K562 (cell line): ENCODE measurements around the gene DCLK1. TPM values are rescaled to one million over a fixed set of nuclear protein-coding genes. Genes with fewer than 3 reads are reported as not detected.

Experiments used
- ATAC-seq: fragments of 200-7000 bp; cut with Tn5 transposase; 3 replicates; pipeline ENCODE4 v1.9.1; 2020; ENCODE audit warnings: moderate library complexity
- BruUV-seq: library from RNA; stranded (reverse); fragments of 400-500 nt; replicated peaks from 2 replicates; lab custom pipeline; 2021; lab: Mats Ljungman, UMichigan
- CTCF ChIA-PET: fragments of 300-600 bp; formaldehyde crosslinking; extraction: SDS; loops from one replicate; lab custom pipeline; 2021; ENCODE audit warnings: low intra/inter-chr PET ratio; lab: Yijun Ruan, JAX
- POLR2A ChIA-PET: fragments of 300-600, 350-650 bp; sonication (Branson Sonifier 250); formaldehyde crosslinking; extraction: SDS; loops from one replicate; lab custom pipeline; 2021; ENCODE audit warnings: antibody characterized with exemption, inconsistent platforms; lab: Yijun Ruan, JAX
- DNase-seq, 4 experiments: peaks; one replicate each; pipeline versions ENCODE4 v3.0.0 to v3.0.0-alpha.2; 2011 to 2018; ENCODE audit warnings: low spot score in 3 of 4, mixed read lengths in 3 of 4; ENCODE audit errors: extremely low read depth in 1 of 4
- FAIRE-seq: peaks from 2 replicates; lab custom pipeline; 2011; peaks lifted over from hg19 to GRCh38; lab: Jason Lieb, UNC
- H2AFZ ChIP-seq: 2 replicates; pipeline ENCODE4 v1.6.0; 2011; ENCODE audit warnings: low read depth, low read length, control low read depth, inconsistent platforms
- H3K27ac ChIP-seq: fragments of 200-600 bp; 3 replicates; pipeline ENCODE4 v1.8.0; 2011; ENCODE audit warnings: low read depth, mild to moderate bottlenecking, control low read depth, inconsistent platforms, low read length, moderate library complexity, mixed read lengths; ENCODE audit errors: extremely low read depth
- H3K27me3 ChIP-seq, 2 experiments: fragments of 300-600 bp in 1 of 2; 2 replicates in 1 of 2; 3 replicates in 1 of 2; pipeline versions ENCODE4 v1.6.0 to v1.8.0; 2011; ENCODE audit warnings: inconsistent platforms in 2 of 2, low read length in 2 of 2, mild to moderate bottlenecking in 1 of 2, mixed read lengths in 1 of 2, moderate library complexity in 1 of 2; ENCODE audit not compliant: control insufficient read depth in 2 of 2, insufficient read depth in 2 of 2
- H3K36me3 ChIP-seq: fragments of 300-600 bp; 3 replicates; pipeline ENCODE4 v1.8.0; 2011; ENCODE audit warnings: mild to moderate bottlenecking, low read length, inconsistent platforms; ENCODE audit not compliant: control insufficient read depth, insufficient read depth
- H3K4me1 ChIP-seq, 2 experiments: fragments of 200-600 bp in 1 of 2; replicated peaks in 1 of 2; 2 replicates in 1 of 2; 3 replicates in 1 of 2; pipeline versions ENCODE4 v1.5.1 to v1.8.0; 2011; ENCODE audit warnings: inconsistent platforms in 2 of 2, low read length in 2 of 2, mild to moderate bottlenecking in 1 of 2, mixed read lengths in 1 of 2, moderate library complexity in 1 of 2; ENCODE audit not compliant: control insufficient read depth in 2 of 2, insufficient read depth in 2 of 2
- H3K4me2 ChIP-seq: 2 replicates; pipeline ENCODE4 v1.6.1; 2011; ENCODE audit warnings: low read length, control low read depth, inconsistent platforms, mixed read lengths; ENCODE audit not compliant: insufficient read depth
- H3K4me3 ChIP-seq: fragments of 200-600 bp; sonication (generic), shearing (Covaris generic); 2 replicates; pipeline ENCODE4 v1.5.1; 2016; ENCODE audit warnings: control low read depth, inconsistent platforms
- H3K79me2 ChIP-seq: fragments of 200-600 bp; 3 replicates; pipeline ENCODE4 v1.8.0; 2011; ENCODE audit warnings: low read length, inconsistent platforms; ENCODE audit not compliant: control insufficient read depth, insufficient read depth
- H3K9ac ChIP-seq, 2 experiments: 2 replicates each; pipeline versions ENCODE4 v1.6.0 to v1.6.1; 2011; ENCODE audit warnings: low read depth in 2 of 2, low read length in 2 of 2, control low read depth in 1 of 2, inconsistent platforms in 1 of 2, mild to moderate bottlenecking in 1 of 2, mixed read lengths in 1 of 2; ENCODE audit not compliant: insufficient read depth in 1 of 2
- H3K9me1 ChIP-seq: one replicate; pipeline ENCODE4 v1.6.0; 2011; ENCODE audit warnings: inconsistent platforms, mild to moderate bottlenecking, low read length, moderate library complexity; ENCODE audit not compliant: control insufficient read depth, insufficient read depth
- H3K9me3 ChIP-seq: replicated peaks from 2 replicates; pipeline ENCODE4 v1.5.1; 2011; ENCODE audit warnings: low read depth, low read length, inconsistent platforms; ENCODE audit not compliant: control insufficient read depth, insufficient read depth
- H4K20me1 ChIP-seq: replicated peaks from 2 replicates; pipeline ENCODE4 v1.6.1; 2011; ENCODE audit warnings: low read length, inconsistent platforms, mixed read lengths; ENCODE audit not compliant: control insufficient read depth, insufficient read depth
- DEAF1 ChIP-seq: fragments of 450-650 bp; formaldehyde crosslinking; IDR thresholded peaks from 2 replicates; pipeline ENCODE4 v1.4.0; 2020; ENCODE audit warnings: mild to moderate bottlenecking, moderate library complexity
- HDAC1 ChIP-seq, 2 experiments: fragments of 450-650 bp; IDR thresholded peaks; 2 replicates each; pipeline ENCODE4 v1.6.1; 2016 to 2017; ENCODE audit warnings: inconsistent platforms in 1 of 2, mild to moderate bottlenecking in 1 of 2, moderate library complexity in 1 of 2
- HLTF ChIP-seq: fragments of 450-650 bp; IDR thresholded peaks from 2 replicates; pipeline ENCODE4 v1.6.1; 2016
- HNRNPLL ChIP-seq: fragments of 200-400 bp; formaldehyde crosslinking; IDR thresholded peaks from 2 replicates; pipeline ENCODE4 v1.6.1; 2017; ENCODE audit warnings: low read length, low read depth, mild to moderate bottlenecking; ENCODE audit not compliant: poor library complexity, severe bottlenecking
- MECOM ChIP-seq: fragments of 250-450 bp; sonication (Bioruptor Pico); IDR thresholded peaks from 2 replicates; pipeline ENCODE4 v1.8.0; 2022; ENCODE audit warnings: inconsistent platforms
- NFE2 ChIP-seq: IDR thresholded peaks from 2 replicates; pipeline ENCODE4 v1.6.1; 2014; ENCODE audit warnings: antibody characterized with exemption, low read depth
- PHF21A ChIP-seq: fragments of 450-650 bp; IDR thresholded peaks from 2 replicates; pipeline ENCODE4 v1.6.1; 2017; ENCODE audit warnings: low read depth, borderline replicate concordance
- PPARD ChIP-seq: fragments of 250-450 bp; sonication (Bioruptor Pico); IDR thresholded peaks from 2 replicates; pipeline ENCODE4 v1.8.0; 2022; ENCODE audit warnings: inconsistent platforms, mild to moderate bottlenecking, moderate library complexity
- PYGO2 ChIP-seq: fragments of 450-650 bp; IDR thresholded peaks from 2 replicates; pipeline ENCODE4 v1.6.1; 2016; ENCODE audit warnings: mild to moderate bottlenecking, missing genetic modification characterization, moderate library complexity, missing compliant biosample characterization
- RFX1 ChIP-seq: fragments of 450-650 bp; IDR thresholded peaks from 2 replicates; pipeline ENCODE4 v1.6.1; 2016; ENCODE audit warnings: mild to moderate bottlenecking, moderate library complexity
- STAT6 ChIP-seq: sonication (generic); formaldehyde crosslinking; IDR thresholded peaks from 2 replicates; pipeline ENCODE4 v1.8.1; 2023; ENCODE audit warnings: mild to moderate bottlenecking, missing genetic modification reagents
- THRA ChIP-seq: fragments of 450-650 bp; IDR thresholded peaks from 2 replicates; pipeline ENCODE4 v1.6.1; 2017; ENCODE audit warnings: mild to moderate bottlenecking, moderate library complexity
- USF2 ChIP-seq: sonication (generic); formaldehyde crosslinking; IDR thresholded peaks from 2 replicates; pipeline ENCODE4 v1.5.0; 2020; ENCODE audit warnings: missing genetic modification reagents
- ZNF263 ChIP-seq: sonication (generic); formaldehyde crosslinking; IDR thresholded peaks from 2 replicates; pipeline ENCODE4 v1.8.0; 2022; ENCODE audit warnings: mild to moderate bottlenecking, missing genetic modification reagents, borderline replicate concordance
- ZNF384 ChIP-seq: IDR thresholded peaks from 2 replicates; pipeline ENCODE4 v1.6.1; 2012; ENCODE audit warnings: low read depth, low read length, improper control_type of control experiment
- ZNF551 ChIP-seq: fragments of 250-450 bp; sonication (Bioruptor Pico); IDR thresholded peaks from 2 replicates; pipeline ENCODE4 v1.5.0; 2021; ENCODE audit warnings: mild to moderate bottlenecking, moderate library complexity
- WGBS: fragments of 100-300 bp; shearing (Covaris generic); methylation state at CpG from one replicate; pipeline ENCODE4 v1.1.6; 2016; ENCODE audit warnings: low coverage, mixed read lengths; ENCODE audit not compliant: insufficient coverage; ENCODE audit errors: missing lambda C conversion rate; 5-methylcytosine and 5-hydroxymethylcytosine counted together
- in situ Hi-C: fragments of 300-500 bp; cut with MboI; formaldehyde crosslinking; loops from 4 replicates; pipeline ENCODE4 v1.15.0; 2018; ENCODE audit warnings: inconsistent platforms, mixed read lengths
- intact Hi-C: fragments of 100-400 bp; cut with micrococcal nuclease; formaldehyde crosslinking; loops from 2 replicates; pipeline ENCODE4 v1.14.2; 2022
- polyA plus RNA-seq, 8 experiments: library from polyadenylated mRNA; depleted of rRNA in 4 of 8; stranded (reverse) in 5 of 8; unstranded in 3 of 8; fragments of >200 nt; fragmentation: Nextera tagmentation in 2 of 8; fragmentation: Illumina TruSeq in 1 of 8; extraction: Ambion mirVana in 2 of 8; extraction: Trizol in 1 of 8; gene quantifications; 2 replicates each; pipeline versions ENCODE4 v1.2.1 to v1.2.3, GENCODE V29; 2011 to 2014; ENCODE audit warnings: inconsistent platforms in 1 of 8, missing spikeins in 1 of 8
- total RNA-seq, 7 experiments: library from RNA; depleted of rRNA in 6 of 7; stranded (reverse); fragments of >200 nt in 6 of 7; fragmentation: Illumina TruSeq in 2 of 7; extraction: Trizol in 2 of 7; gene quantifications; 2 replicates each; pipeline versions ENCODE4 v1.2.1 to v1.2.3, GENCODE V29; 2011 to 2021; ENCODE audit warnings: low replicate concordance in 1 of 7

The DCLK1 gene
- total and polyA plus RNA-seq, 9 of the 15 experiments (the other 6 are each of a cell fraction or from before 2014, with no cell fraction given), result 0.07 TPM; not detected in 8

GRCh38 chr13:35865341-35866240, 265.6 kb downstream of the DCLK1 start:
- DNase-seq, result no peak
- in situ Hi-C loops, result no loop called here
- intact Hi-C loops, result no loop called here
- no peaks in the 10 kb centered on the region for H3K79me2 ChIP-seq
- no peaks in the 10 kb centered on the region for H3K4me1 ChIP-seq
- H3K27me3 ChIP-seq, result no peaks in the 10 kb centered on the region
- CTCF ChIA-PET, result interaction anchor here (0.6 kb wide), 1 partner anchor 241 kb away, joined by 5 read pairs; no protein-coding TSS in a partner anchor
- BruUV-seq, result no TSS peak
- no peaks in the 10 kb centered on the region for H3K9me1 ChIP-seq
- POLR2A ChIA-PET, result no interaction called here
- no peak for FAIRE-seq
- H3K36me3 ChIP-seq, result no peaks in the 10 kb centered on the region
- 0% methylated on average over 4 of the region's 4 CpGs for WGBS
- H4K20me1 ChIP-seq, result no peaks in the 10 kb centered on the region
- no peak overlapping the region for H3K27ac ChIP-seq
- no peak overlapping the region for H3K4me3 ChIP-seq
- no peak overlapping the region for H3K4me2 ChIP-seq
- no peak overlapping the region for H3K9ac ChIP-seq
- ATAC-seq, result no peak
- no peak overlapping the region for H2AFZ ChIP-seq
- H3K9me3 ChIP-seq, result no peaks in the 10 kb centered on the region
- TF ChIP-seq PYGO2 (tag), result no peak
- TF ChIP-seq ZNF263 (CRISPR knock-in tag), result no peak
- TF ChIP-seq STAT6 (CRISPR knock-in tag), result no peak
- no peak for TF ChIP-seq DEAF1 (CRISPR knock-in tag)
- no peak for TF ChIP-seq PHF21A
- TF ChIP-seq THRA, result no peak
- TF ChIP-seq RFX1, result no peak
- no peak for TF ChIP-seq HLTF
- no peak for TF ChIP-seq ZNF384
- TF ChIP-seq HDAC1 (IDR thresholded peaks at IDR 0.05), result no peak
- TF ChIP-seq USF2, result no peak
- no peak for TF ChIP-seq ZNF551
- TF ChIP-seq HNRNPLL, result no peak
- TF ChIP-seq PPARD (CRISPR knock-in tag), result no peak
- TF ChIP-seq MECOM (CRISPR knock-in tag), result no peak
- no peak for TF ChIP-seq NFE2
